ENCODE results near the gene PSIP1. TPM values are rescaled to one million over a fixed set of nuclear protein-coding genes. Genes with fewer than 3 reads are reported as not detected.
A peak's percentile ranks its signal among the peaks of the same experiment; 100 is the strongest.

Gene PSIP1
- polyA plus RNA-seq = 69.7 TPM
- long read RNA-seq, donor 1, partial matches to known transcripts = 22 of 23 reads
- long read RNA-seq, donor 1, other reads (novel, unspliced or antisense) = 0 of 23 reads
- long read RNA-seq, donor 2, partial matches to known transcripts = 0 of 2 reads
- long read RNA-seq, donor 2, other reads (novel, unspliced or antisense) = 0 of 2 reads
- long read RNA-seq, donor 3 = 0 reads
- long read RNA-seq, donor 4 = 0 reads
- long read RNA-seq, donor 5, partial matches to known transcripts = 0 of 1 reads
- long read RNA-seq, donor 5, other reads (novel, unspliced or antisense) = 0 of 1 reads
- long read RNA-seq, donor 6, partial matches to known transcripts = 0 of 5 reads
- long read RNA-seq, donor 6, other reads (novel, unspliced or antisense) = 0 of 5 reads
- long read RNA-seq, donor 7, partial matches to known transcripts = 15 of 22 reads
- long read RNA-seq, donor 7, other reads (novel, unspliced or antisense) = 0 of 22 reads
- long read RNA-seq, donor 8, partial matches to known transcripts = 14 of 19 reads
- long read RNA-seq, donor 8, other reads (novel, unspliced or antisense) = 0 of 19 reads
- long read RNA-seq, donor 9, partial matches to known transcripts = 18 of 33 reads
- long read RNA-seq, donor 9, other reads (novel, unspliced or antisense) = 10 of 33 reads
- long read RNA-seq, donor 10, partial matches to known transcripts = 0 of 7 reads
- long read RNA-seq, donor 10, other reads (novel, unspliced or antisense) = 0 of 7 reads
- long read RNA-seq, donor 11, partial matches to known transcripts = 0 of 3 reads
- long read RNA-seq, donor 11, other reads (novel, unspliced or antisense) = 0 of 3 reads

DNA sequence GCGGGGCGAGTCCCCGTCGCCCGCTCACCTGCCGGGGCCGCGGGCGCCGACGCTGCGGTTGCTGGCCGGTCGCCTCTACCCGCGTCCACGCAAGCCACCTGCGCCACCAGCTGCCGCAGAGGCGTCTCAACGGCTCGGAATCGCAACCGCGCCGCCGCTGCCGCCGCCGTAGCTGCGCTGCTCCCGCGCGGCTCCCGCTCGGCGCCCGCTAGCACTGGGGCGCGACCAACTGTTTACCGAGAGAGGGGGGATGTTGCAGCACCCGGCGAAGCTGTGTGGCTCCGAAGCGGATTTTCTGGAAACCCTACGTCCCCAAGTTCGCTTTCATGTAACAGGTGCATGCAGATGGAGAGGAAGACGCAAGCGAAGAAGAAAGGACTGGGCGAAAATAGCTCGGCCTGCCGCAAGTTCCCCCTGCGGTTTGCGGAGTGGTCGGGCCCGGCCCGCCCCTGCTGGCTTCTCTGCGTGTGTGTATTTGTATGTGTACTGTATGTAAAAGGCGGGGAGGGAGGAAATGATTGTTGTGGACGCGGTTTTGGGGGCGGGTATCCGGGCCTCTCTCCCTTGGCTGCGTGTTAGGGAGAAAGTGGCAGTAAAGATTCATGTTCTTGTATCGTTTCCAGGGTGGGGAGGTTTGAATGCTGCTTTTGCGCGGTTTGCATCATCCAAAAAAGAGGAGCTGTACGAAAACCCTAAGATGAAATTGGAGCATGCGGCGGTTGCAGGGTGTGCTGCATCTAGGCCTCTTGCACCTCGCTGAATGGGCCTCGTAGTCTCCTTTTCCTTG lies at the start of gene PSIP1:
Gene PSIP1 (minus strand): TSS at position 182 of the 787 bp plus-strand sequence. CDS start 782 bp downstream, outside the sequence.
- Histone ChIP-seq H3K4me3 (ENCODE audit: low read length) (peak within 1 kb of the TSS; percentile 92), H3K4me1 (ENCODE audit: control insufficient read depth, insufficient read depth, low read length) (no peaks in the 10 kb centered on the region), H3K27ac (ENCODE audit: low read length) (peak within 1 kb of the TSS; percentile 86), H3K36me3 (ENCODE audit: control insufficient read depth, insufficient read depth, low read length) (peaks cover 3% of the 10 kb centered on the region), H3K27me3 (ENCODE audit: control insufficient read depth, insufficient read depth, low read length) (no peaks in the 10 kb centered on the region), H3K9me3 (ENCODE audit: control insufficient read depth, low read depth, low read length) (no peaks in the 10 kb centered on the region)
- WGBS (ENCODE audit: insufficient coverage, low lambda C conversion rate) = 0% methylated on average over 1 of the region's 72 CpGs
- DNase-seq = peak; percentile 64 to 89

DNA sequence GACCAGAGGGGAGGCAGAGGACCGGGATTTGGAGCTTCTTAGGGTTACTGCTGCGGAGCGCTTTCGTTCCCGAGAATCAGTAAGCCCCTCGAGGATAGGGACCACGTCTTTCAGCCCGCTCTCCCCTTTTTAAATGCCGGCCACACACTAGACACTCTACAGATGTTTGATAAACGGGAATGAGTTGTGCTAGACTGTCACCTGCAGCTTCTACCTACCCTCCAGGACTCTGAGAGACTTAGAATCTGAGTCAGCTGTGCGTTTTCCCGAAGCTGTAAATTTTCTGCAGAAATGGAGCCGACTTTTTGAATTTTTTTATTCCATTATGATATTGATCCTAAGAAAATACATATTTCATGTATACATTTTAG lies 42.7 kb upstream of the PSIP1 start:
- H3K4me3 ChIP-seq (ENCODE audit: low read length) = peak overlapping the region; percentile 77
- WGBS (ENCODE audit: insufficient coverage, low lambda C conversion rate) = 6% methylated on average over 3 of the region's 13 CpGs
- DNase-seq = no peak
- H3K4me1 ChIP-seq (ENCODE audit: control insufficient read depth, insufficient read depth, low read length) = peaks cover 4% of the 10 kb centered on the region
- H3K27ac ChIP-seq (ENCODE audit: low read length) = peak overlapping the region; percentile 84
- no peaks in the 10 kb centered on the region for H3K9me3 ChIP-seq (ENCODE audit: control insufficient read depth, low read depth, low read length)
- no peaks in the 10 kb centered on the region for H3K36me3 ChIP-seq (ENCODE audit: control insufficient read depth, insufficient read depth, low read length)
- peaks cover 2% of the 10 kb centered on the region for H3K27me3 ChIP-seq (ENCODE audit: control insufficient read depth, insufficient read depth, low read length)

DNA sequence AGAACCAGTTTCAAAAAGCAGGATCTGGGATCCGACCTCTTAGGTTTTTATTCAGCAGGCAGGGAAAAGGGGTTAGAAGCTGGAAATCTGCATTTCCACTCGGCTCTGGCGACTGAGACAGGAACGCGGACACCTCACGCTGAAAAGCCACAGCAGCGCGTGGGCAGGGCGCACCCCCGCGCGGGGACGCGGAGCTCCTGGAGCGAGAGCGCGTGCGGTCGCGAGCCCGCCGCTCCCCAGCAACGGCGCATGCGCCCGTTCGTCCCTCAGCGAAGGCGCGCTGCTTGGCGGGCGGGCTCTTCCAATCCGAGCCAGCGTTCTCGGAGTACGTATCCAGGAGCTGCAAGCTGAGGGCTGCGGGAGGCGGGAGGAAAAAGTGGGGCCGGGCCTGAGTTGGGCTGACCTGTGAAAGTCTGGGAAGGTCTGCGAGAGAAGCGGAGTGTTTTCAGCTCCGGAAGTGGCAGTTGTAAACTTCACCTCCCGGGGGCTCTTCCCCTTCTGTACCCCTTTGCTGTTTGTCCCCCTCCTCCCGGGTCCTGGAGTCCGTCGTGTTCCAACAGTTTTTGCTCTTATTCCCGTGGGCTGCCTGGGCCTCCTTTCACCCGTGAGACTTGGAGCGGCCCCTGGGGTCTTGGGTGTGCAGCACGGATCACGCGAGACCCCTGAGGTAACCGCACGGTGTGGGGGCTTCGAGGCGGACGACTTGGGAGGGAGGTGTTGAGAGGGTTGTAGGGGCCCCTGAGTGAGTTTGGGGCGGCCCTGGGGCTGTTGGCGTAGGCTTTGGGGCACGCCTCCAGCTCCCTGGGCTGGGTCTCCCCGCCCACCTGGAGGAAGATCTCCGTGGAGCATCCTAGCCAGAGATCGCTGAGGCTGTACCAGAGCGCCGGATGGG lies 42.1 kb upstream of the PSIP1 start, which contains the start of gene CCDC171:
Gene CCDC171 (plus strand): TSS at position 408 of the 892 bp plus-strand sequence. CDS start 11,046 bp downstream, outside the sequence.
- WGBS (ENCODE audit: insufficient coverage, low lambda C conversion rate) = no CpG with 5 or more reads among the region's 65 CpGs
- Histone ChIP-seq H3K36me3 (ENCODE audit: control insufficient read depth, insufficient read depth, low read length) (no peaks in the 10 kb centered on the region), H3K4me1 (ENCODE audit: control insufficient read depth, insufficient read depth, low read length) (peaks cover 4% of the 10 kb centered on the region), H3K9me3 (ENCODE audit: control insufficient read depth, low read depth, low read length) (no peaks in the 10 kb centered on the region), H3K4me3 (ENCODE audit: low read length) (peak within 1 kb of the TSS; percentile 77), H3K27ac (ENCODE audit: low read length) (peak within 1 kb of the TSS; percentile 91), H3K27me3 (ENCODE audit: control insufficient read depth, insufficient read depth, low read length) (peaks cover 2% of the 10 kb centered on the region)
- peak; percentile 96 to 97 for DNase-seq

DNA sequence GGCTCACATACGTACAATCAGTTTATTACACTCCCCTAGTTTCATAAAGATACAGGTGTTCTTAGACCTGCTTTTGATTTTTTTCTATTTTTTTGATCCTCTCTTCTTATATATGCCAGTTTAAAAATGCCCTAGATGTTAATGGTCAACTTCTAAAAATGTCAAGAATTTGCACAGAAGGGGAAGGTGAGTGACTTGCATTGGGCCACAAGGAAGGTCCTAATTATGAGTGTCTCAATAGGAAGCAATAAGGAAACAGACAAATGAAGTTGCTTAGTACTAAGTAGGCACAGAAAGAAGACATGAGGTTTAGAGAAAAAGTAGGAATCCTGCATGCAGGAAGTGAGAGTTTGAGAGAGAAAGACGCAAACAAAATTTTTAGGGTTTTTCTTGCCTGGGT lies 38.8 kb upstream of the PSIP1 start:
- H3K9me3 ChIP-seq (ENCODE audit: control insufficient read depth, low read depth, low read length) = no peaks in the 10 kb centered on the region
- 100% methylated on average over 1 of the region's 2 CpGs for WGBS (ENCODE audit: insufficient coverage, low lambda C conversion rate)
- H3K4me3 ChIP-seq (ENCODE audit: low read length) = no peak overlapping the region
- DNase-seq = no peak
- no peak overlapping the region for H3K27ac ChIP-seq (ENCODE audit: low read length)
- no peaks in the 10 kb centered on the region for H3K36me3 ChIP-seq (ENCODE audit: control insufficient read depth, insufficient read depth, low read length)
- peaks cover 4% of the 10 kb centered on the region for H3K4me1 ChIP-seq (ENCODE audit: control insufficient read depth, insufficient read depth, low read length)
- H3K27me3 ChIP-seq (ENCODE audit: control insufficient read depth, insufficient read depth, low read length) = peaks cover 2% of the 10 kb centered on the region

DNA sequence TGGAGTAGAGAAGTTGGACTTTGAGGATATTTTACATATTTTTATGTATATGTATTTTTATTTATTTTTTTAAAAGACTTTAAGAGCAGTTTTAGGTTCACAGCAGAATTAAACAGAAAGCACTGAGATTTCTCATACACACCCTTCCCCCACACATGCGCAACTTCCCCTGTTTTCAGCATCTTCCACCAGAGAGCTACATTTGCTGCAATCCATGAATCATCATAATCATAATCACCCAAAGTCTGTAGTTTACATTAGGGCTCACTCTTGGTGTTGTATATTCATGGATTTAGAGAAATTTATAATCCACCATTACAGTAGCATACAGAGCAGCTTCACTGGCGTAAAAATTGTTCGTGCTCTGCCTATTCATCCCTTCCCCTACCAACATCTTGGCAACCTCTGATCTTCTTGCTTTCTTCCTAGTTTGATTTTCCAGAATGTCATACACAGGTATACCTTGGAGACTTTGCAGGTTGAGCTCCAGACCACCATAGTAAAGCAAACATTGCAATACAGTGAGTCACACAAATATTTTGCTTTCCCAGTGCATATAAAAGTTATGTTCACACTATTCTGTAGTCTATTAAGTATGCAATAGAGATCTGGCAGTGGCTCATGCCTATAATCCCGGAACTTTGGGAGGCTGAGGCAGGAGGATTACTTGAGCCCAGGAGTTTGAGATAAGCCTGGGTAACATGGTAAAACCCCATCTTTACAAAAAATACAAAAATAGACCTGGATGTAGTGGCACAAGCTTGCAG lies 32.5 kb upstream of the PSIP1 start:
- no peak for DNase-seq
- H3K9me3 ChIP-seq (ENCODE audit: control insufficient read depth, low read depth, low read length) = no peaks in the 10 kb centered on the region
- no CpG with 5 or more reads among the region's 4 CpGs for WGBS (ENCODE audit: insufficient coverage, low lambda C conversion rate)
- H3K4me1 ChIP-seq (ENCODE audit: control insufficient read depth, insufficient read depth, low read length) = no peaks in the 10 kb centered on the region
- H3K27me3 ChIP-seq (ENCODE audit: control insufficient read depth, insufficient read depth, low read length) = no peaks in the 10 kb centered on the region
- no peak overlapping the region for H3K27ac ChIP-seq (ENCODE audit: low read length)
- H3K36me3 ChIP-seq (ENCODE audit: control insufficient read depth, insufficient read depth, low read length) = no peaks in the 10 kb centered on the region
- H3K4me3 ChIP-seq (ENCODE audit: low read length) = no peak overlapping the region

DNA sequence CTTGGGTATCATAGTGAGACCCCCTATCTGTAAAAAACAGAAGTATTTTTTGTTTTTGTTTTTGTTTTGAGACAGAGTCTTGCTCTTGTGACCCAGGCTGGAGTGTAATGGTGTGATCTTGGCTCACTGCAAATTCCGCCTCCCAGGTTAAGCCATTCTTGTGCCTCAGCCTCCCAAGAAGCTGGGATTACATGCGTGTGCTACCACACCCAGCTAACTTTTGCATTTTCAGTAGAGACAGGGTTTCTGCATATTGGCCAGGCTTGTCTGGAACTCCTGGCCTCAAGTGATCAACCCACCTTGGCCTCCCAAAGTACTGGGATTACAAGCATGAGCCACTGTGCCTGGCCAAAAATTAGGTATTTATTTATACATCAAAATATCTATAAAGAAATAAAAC lies 31.9 kb upstream of the PSIP1 start:
- Histone ChIP-seq H3K36me3 (ENCODE audit: control insufficient read depth, insufficient read depth, low read length) (no peaks in the 10 kb centered on the region), H3K9me3 (ENCODE audit: control insufficient read depth, low read depth, low read length) (no peaks in the 10 kb centered on the region), H3K27me3 (ENCODE audit: control insufficient read depth, insufficient read depth, low read length) (no peaks in the 10 kb centered on the region), H3K27ac (ENCODE audit: low read length) (no peak overlapping the region), H3K4me1 (ENCODE audit: control insufficient read depth, insufficient read depth, low read length) (no peaks in the 10 kb centered on the region), H3K4me3 (ENCODE audit: low read length) (no peak overlapping the region)
- WGBS (ENCODE audit: insufficient coverage, low lambda C conversion rate) = 100% methylated on average over 1 of the region's 2 CpGs
- DNase-seq = no peak

DNA sequence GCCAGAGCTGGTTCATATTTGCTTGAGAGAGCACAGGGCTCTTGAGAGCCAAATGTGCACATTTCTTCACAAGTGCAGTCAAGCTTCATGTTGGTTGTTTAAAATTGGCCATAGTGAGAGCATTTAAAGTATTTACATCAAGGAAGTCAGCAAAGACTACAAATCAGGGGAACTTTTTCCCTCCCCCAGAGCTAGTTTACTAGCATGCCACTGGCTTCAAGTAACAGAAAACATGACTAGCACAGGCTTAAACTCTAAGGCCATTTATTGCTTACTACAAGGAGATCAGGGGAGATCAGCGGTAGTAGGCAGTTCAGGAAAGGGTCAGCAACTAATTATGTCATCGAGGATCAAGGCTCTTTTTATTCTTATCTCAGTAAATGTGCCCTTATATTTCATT lies 31.1 kb upstream of the PSIP1 start:
- H3K27ac ChIP-seq (ENCODE audit: low read length) = no peak overlapping the region
- no peaks in the 10 kb centered on the region for H3K36me3 ChIP-seq (ENCODE audit: control insufficient read depth, insufficient read depth, low read length)
- H3K27me3 ChIP-seq (ENCODE audit: control insufficient read depth, insufficient read depth, low read length) = no peaks in the 10 kb centered on the region
- no peak for DNase-seq
- H3K4me1 ChIP-seq (ENCODE audit: control insufficient read depth, insufficient read depth, low read length) = no peaks in the 10 kb centered on the region
- H3K4me3 ChIP-seq (ENCODE audit: low read length) = no peak overlapping the region
- WGBS (ENCODE audit: insufficient coverage, low lambda C conversion rate) = no CpG with 5 or more reads among the region's 2 CpGs
- H3K9me3 ChIP-seq (ENCODE audit: control insufficient read depth, low read depth, low read length) = no peaks in the 10 kb centered on the region

DNA sequence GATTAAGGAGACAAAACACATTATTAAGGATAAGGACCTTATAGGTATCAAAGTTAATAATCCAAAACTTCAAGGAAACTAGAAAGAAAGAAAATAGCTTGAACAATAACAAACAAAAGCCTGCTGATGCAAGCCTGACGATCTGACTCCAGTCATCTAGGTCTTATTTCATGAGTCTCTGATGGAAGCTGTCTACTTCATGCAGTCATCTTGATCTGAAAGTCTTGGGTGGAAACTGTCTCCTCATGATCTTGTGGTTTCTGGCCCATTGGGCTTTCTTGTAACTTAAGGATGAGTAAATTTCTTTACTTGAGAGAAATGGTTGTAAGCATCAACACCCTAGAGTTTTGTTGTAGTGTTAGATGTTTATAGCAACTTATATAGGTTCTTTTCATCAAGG lies 20.6 kb upstream of the PSIP1 start:
- no peak overlapping the region for H3K4me3 ChIP-seq (ENCODE audit: low read length)
- no CpG with 5 or more reads among the region's 1 CpG for WGBS (ENCODE audit: insufficient coverage, low lambda C conversion rate)

More for the DNA sequence above, 20.6 kb upstream of the PSIP1 start:
- Histone ChIP-seq H3K36me3 (ENCODE audit: control insufficient read depth, insufficient read depth, low read length) (no peaks in the 10 kb centered on the region), H3K27ac (ENCODE audit: low read length) (no peak overlapping the region), H3K4me1 (ENCODE audit: control insufficient read depth, insufficient read depth, low read length) (no peaks in the 10 kb centered on the region), H3K9me3 (ENCODE audit: control insufficient read depth, low read depth, low read length) (no peaks in the 10 kb centered on the region), H3K27me3 (ENCODE audit: control insufficient read depth, insufficient read depth, low read length) (no peaks in the 10 kb centered on the region)
- no peak for DNase-seq

Measured in large intestine (tissue), 12 donors.